Suprapubic skin (tissue), 4 donors: Measurements from ENCODE around the gene IQSEC3. TPM values are rescaled to one million over a fixed set of nuclear protein-coding genes. Genes with fewer than 3 reads are reported as not detected.

Experiments used
- DNase-seq, 2 donors: peaks; one replicate each; pipeline ENCODE4 v3.0.0-alpha.2; 2019; ENCODE audit warnings: low spot score in 2 of 2
- H3K27ac ChIP-seq: fragments of 200-600 bp; sonication (generic); one replicate; pipeline ENCODE4 v1.5.1; 2019
- H3K27me3 ChIP-seq: fragments of 200-600 bp; sonication (generic); one replicate; pipeline ENCODE4 v1.5.1; 2019
- H3K36me3 ChIP-seq: fragments of 200-600 bp; sonication (generic); one replicate; pipeline ENCODE4 v1.5.1; 2019
- H3K4me1 ChIP-seq: fragments of 200-600 bp; sonication (generic); one replicate; pipeline ENCODE4 v1.5.1; 2019
- H3K4me3 ChIP-seq: fragments of 200-600 bp; sonication (generic); one replicate; pipeline ENCODE4 v1.5.1; 2019; ENCODE audit warnings: mild to moderate bottlenecking
- H3K9me3 ChIP-seq: fragments of 200-600 bp; sonication (generic); one replicate; pipeline ENCODE4 v1.5.1; 2019
- CTCF ChIP-seq, 2 donors: fragments of 200-600 bp in 1 of 2; fragments of 450-650 bp in 1 of 2; sonication (generic) in 1 of 2; IDR thresholded peaks; one replicate each; pipeline ENCODE4 v1.5.1; 2016 to 2019; ENCODE audit warnings: antibody characterized with exemption in 2 of 2, mild to moderate bottlenecking in 1 of 2, moderate library complexity in 1 of 2
- EP300 ChIP-seq: sonication (generic); formaldehyde crosslinking; IDR thresholded peaks from one replicate; pipeline ENCODE4 v1.6.1; 2017; ENCODE audit warnings: antibody characterized with exemption
- POLR2A ChIP-seq, 2 donors: fragments of 450-650 bp; IDR thresholded peaks; one replicate each; pipeline ENCODE4 v1.6.1; 2017; ENCODE audit warnings: antibody characterized with exemption in 2 of 2, mild to moderate bottlenecking in 2 of 2, moderate library complexity in 2 of 2
- POLR2AphosphoS5 ChIP-seq, 3 donors: sonication (generic); formaldehyde crosslinking; IDR thresholded peaks; one replicate each; pipeline ENCODE4 v1.6.1; 2017; ENCODE audit warnings: antibody characterized with exemption in 3 of 3
- WGBS: methylation state at CpG from one replicate; pipeline ENCODE4 v1.1.5; 2018; 5-methylcytosine and 5-hydroxymethylcytosine counted together
- total RNA-seq, 4 donors: library from RNA; depleted of rRNA; stranded (reverse); fragments of >200 nt; gene quantifications; one replicate each; pipeline ENCODE4 v1.1.0, GENCODE V29; 2016

Gene IQSEC3
- total RNA-seq, 4 donors from 2014 or later: 0.18 to 0.21 TPM; not detected in 2

GRCh38 chr12:120951-121350 is 54.4 kb downstream of the IQSEC3 start:
- Histone ChIP-seq H3K4me1 (no peaks in the 10 kb centered on the region), H3K4me3 (no peak overlapping the region), H3K27me3 (peaks cover 22% of the 10 kb centered on the region), H3K36me3 (no peaks in the 10 kb centered on the region), H3K27ac (no peak overlapping the region), H3K9me3 (no peaks in the 10 kb centered on the region)
- TF ChIP-seq CTCF (IDR thresholded peaks at IDR 0.05): no peak
- no peak for TF ChIP-seq EP300
- no peak for TF ChIP-seq POLR2AphosphoS5 (IDR thresholded peaks at IDR 0.05)
- no peak for TF ChIP-seq POLR2A (IDR thresholded peaks at IDR 0.05)
- no peak for DNase-seq
- 85% methylated on average over 6 of the region's 6 CpGs for WGBS

GRCh38 chr12:121647-122046 is 55.1 kb downstream of the IQSEC3 start:
- 85% methylated on average over 11 of the region's 11 CpGs for WGBS
- no peaks in the 10 kb centered on the region for H3K36me3 ChIP-seq
- H3K4me3 ChIP-seq: no peak overlapping the region
- H3K9me3 ChIP-seq: no peaks in the 10 kb centered on the region
- DNase-seq: no peak
- TF ChIP-seq POLR2A (IDR thresholded peaks at IDR 0.05) (no peak), EP300 (no peak), CTCF (IDR thresholded peaks at IDR 0.05) (no peak), POLR2AphosphoS5 (IDR thresholded peaks at IDR 0.05) (no peak)
- H3K4me1 ChIP-seq: no peaks in the 10 kb centered on the region
- H3K27ac ChIP-seq: no peak overlapping the region
- H3K27me3 ChIP-seq: peaks cover 17% of the 10 kb centered on the region

GRCh38 chr12:125075-125474 is 58.5 kb downstream of the IQSEC3 start:
- no peaks in the 10 kb centered on the region for H3K36me3 ChIP-seq
- H3K27me3 ChIP-seq: peaks cover 14% of the 10 kb centered on the region
- TF ChIP-seq POLR2A (IDR thresholded peaks at IDR 0.05): no peak
- 83% methylated on average over 2 of the region's 7 CpGs for WGBS
- no peaks in the 10 kb centered on the region for H3K4me1 ChIP-seq
- H3K9me3 ChIP-seq: no peaks in the 10 kb centered on the region
- H3K27ac ChIP-seq: no peak overlapping the region
- no peak for DNase-seq
- no peak overlapping the region for H3K4me3 ChIP-seq

- DNase-seq: no peak
- no peaks in the 10 kb centered on the region for H3K36me3 ChIP-seq
- WGBS: 75% methylated on average over 19 of the region's 23 CpGs
- H3K4me3 ChIP-seq: no peak overlapping the region
- no peaks in the 10 kb centered on the region for H3K9me3 ChIP-seq
- no peak overlapping the region for H3K27ac ChIP-seq
- TF ChIP-seq CTCF (IDR thresholded peaks at IDR 0.05) (no peak), POLR2A (IDR thresholded peaks at IDR 0.05) (no peak), EP300 (no peak)
- H3K27me3 ChIP-seq: peaks cover 14% of the 10 kb centered on the region
- no peaks in the 10 kb centered on the region for H3K4me1 ChIP-seq
These were observed 59.0 kb downstream of the IQSEC3 start for GRCh38 chr12:125566-125965.

- no peak for DNase-seq
- Histone ChIP-seq H3K9me3 (no peaks in the 10 kb centered on the region), H3K4me3 (no peak overlapping the region), H3K4me1 (no peaks in the 10 kb centered on the region), H3K27me3 (peaks cover 14% of the 10 kb centered on the region), H3K36me3 (no peaks in the 10 kb centered on the region), H3K27ac (no peak overlapping the region)
- WGBS: 77% methylated on average over 5 of the region's 5 CpGs
- TF ChIP-seq CTCF (IDR thresholded peaks at IDR 0.05) (no peak), POLR2A (IDR thresholded peaks at IDR 0.05) (no peak), EP300 (no peak), POLR2AphosphoS5 (IDR thresholded peaks at IDR 0.05) (no peak)
These were observed 61.5 kb downstream of the IQSEC3 start for GRCh38 chr12:128079-128478.

GRCh38 chr12:129001-129400 is 62.4 kb downstream of the IQSEC3 start:
- peaks cover 14% of the 10 kb centered on the region for H3K27me3 ChIP-seq
- WGBS: 86% methylated on average over 10 of the region's 10 CpGs
- no peaks in the 10 kb centered on the region for H3K4me1 ChIP-seq

More at GRCh38 chr12:129001-129400, 62.4 kb downstream of the IQSEC3 start:
- Histone ChIP-seq H3K36me3 (no peaks in the 10 kb centered on the region), H3K4me3 (no peak overlapping the region), H3K27ac (no peak overlapping the region), H3K9me3 (no peaks in the 10 kb centered on the region)
- TF ChIP-seq POLR2AphosphoS5 (IDR thresholded peaks at IDR 0.05) (no peak), CTCF (IDR thresholded peaks at IDR 0.05) (no peak), POLR2A (IDR thresholded peaks at IDR 0.05) (no peak), EP300 (no peak)
- no peak for DNase-seq
